GM18907 (cell line): ENCODE results near the gene SIRPA.

Experiments
- ATAC-seq: cut with Tn5 transposase; IDR thresholded peaks from one replicate; pipeline ENCODE4 v1.9.1; 2021; ENCODE audit warnings: mild to moderate bottlenecking, moderate library complexity; ENCODE audit not compliant: unreplicated experiment

Gene SIRPA

DNA sequence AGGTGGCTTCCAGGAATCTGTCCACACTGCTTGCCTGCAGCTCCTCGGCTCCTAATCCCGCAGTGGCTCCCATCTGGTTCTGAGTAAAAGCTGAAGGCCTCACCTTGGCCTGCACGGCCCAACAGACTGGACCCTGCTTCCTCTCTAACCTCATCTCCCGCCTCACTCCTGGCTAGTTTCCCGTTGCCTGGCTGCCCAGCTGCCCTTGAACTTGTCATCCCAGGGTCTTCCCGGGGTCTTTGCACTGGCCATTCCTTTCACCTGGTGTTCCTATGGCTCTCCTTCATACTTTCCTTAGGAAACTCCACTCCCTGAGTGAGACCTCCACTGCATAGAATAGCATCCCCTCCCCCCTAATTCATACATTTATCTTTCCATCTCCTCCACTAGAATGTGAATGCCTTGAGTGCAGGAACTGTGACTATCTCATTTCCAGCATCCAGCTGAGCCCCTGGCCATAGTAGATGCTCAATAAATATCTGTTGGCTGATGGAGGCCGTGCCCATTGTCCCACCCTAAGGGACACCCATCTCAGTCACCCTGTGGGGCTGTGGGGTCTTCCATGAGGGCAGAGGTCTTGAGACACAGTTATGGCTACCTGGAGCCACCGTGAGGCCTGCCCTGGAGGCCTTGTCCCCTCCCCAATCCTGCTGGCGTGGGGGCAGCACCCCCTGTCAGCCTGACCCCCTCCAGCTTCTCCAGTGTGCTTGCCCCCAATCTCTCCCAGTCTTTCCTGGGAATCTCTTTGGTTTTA, 9.1 kb upstream of the SIRPA start:
- no peak for ATAC-seq

GRCh38 chr20:1887321-1887720, 7.9 kb upstream of the SIRPA start:
- no peak for ATAC-seq

- no peak for ATAC-seq
Measured at GRCh38 chr20:1887756-1888155, 7.5 kb upstream of the SIRPA start.

- no peak for ATAC-seq
Measured at GRCh38 chr20:1888796-1889463, 6.3 kb upstream of the SIRPA start.

- no peak for ATAC-seq
Measured at GRCh38 chr20:1890469-1891262, 4.5 kb upstream of the SIRPA start.

- ATAC-seq = no peak
Measured at GRCh38 chr20:1891263-1892118, 3.7 kb upstream of the SIRPA start.

- no peak for ATAC-seq
Measured at GRCh38 chr20:1892119-1892385, 3.2 kb upstream of the SIRPA start.

DNA sequence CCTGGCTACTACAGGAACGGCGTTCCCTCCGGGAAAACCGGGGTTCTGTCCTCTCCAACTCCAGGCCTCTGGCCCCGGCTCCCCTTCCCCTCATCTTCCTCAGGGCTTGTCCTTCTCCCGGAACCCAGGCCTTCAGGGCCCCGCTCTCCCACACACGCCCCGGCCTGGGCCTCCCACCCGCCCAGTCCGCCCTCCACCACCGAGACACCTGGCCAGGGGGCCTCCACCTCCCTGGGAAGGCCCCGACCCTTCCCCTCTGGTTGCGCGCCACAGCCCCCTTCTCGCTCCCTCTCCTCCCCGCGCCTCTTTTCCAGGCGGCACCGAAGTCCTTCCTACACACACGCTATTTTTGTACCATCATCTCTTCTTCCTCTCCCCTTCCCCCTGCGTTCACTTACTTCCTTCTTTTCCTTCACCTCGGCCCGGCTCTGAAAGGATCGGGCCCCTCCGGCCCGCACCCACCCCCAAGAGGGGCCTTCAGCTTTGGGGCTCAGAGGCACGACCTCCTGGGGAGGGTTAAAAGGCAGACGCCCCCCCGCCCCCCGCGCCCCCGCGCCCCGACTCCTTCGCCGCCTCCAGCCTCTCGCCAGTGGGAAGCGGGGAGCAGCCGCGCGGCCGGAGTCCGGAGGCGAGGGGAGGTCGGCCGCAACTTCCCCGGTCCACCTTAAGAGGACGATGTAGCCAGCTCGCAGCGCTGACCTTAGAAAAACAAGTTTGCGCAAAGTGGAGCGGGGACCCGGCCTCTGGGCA, 1.3 kb upstream of the SIRPA start:
- ATAC-seq = no peak

DNA sequence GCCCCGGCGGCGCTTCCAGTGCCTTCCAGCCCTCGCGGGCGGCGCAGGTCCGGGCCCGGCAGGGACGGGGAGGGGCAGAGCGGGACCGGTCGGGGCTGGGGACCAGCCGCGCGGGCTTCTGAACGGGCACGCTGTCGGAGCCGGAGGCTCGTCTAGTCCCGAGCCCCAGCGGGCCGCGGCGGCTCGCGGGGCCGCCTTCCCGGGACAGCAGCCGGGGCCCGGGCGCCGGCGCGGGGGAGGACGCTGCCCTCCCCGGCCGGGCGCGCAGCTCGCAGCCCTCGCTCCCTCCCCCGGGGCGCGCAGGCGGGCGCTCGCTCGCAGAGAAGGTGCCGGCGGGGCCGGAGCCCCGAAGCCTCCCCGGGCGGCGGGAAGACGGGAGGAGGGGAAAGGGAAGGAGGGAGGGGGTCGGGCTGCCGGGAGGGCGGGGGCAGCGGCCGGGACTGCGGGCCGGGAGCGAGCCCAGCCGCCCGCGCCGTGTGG, 696 bp upstream of the SIRPA start:
- ATAC-seq = no peak

- no peak for ATAC-seq
Measured at GRCh38 chr20:1895674-1896483, 672 bp downstream of the SIRPA start.

DNA sequence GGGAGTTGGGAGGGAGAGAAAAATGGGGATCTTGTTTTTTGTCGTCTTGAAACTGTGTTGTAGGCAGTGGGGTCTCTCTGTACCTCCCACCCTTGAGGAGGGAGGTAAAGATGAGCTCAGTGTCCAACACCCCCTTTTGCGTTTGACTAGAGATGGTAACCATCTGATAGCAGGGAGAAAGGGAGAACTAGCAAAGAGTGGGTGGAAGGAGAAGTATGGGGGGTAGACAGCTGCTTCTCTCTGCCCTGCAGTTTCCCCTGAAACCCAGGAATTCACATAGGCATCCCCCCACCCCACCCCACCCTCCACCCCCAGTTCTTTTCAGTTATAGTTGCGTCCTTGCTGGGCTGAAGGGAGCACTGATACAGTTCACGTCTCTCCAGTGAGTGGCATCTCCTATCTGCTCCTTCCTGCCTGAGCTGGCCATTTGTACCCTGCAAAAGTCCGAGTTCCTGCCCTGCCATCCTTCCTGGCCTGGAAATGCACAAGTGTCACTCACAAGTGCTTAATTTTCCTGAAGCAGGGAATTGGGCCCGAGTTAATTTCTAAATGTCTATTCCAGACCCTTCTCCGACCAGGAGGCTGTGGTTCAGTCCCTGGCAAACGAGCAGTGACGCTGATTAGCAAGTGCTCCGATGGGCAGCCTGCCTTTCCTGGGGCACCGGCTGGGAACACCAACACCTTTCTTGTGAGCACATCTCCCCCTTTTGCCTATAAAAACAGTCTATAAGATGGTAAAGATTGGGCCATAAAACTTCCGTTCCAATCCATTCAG, 1.5 kb downstream of the SIRPA start:
- ATAC-seq = no peak

GRCh38 chr20:1897541-1897940, 2.3 kb downstream of the SIRPA start:
- ATAC-seq = no peak

DNA sequence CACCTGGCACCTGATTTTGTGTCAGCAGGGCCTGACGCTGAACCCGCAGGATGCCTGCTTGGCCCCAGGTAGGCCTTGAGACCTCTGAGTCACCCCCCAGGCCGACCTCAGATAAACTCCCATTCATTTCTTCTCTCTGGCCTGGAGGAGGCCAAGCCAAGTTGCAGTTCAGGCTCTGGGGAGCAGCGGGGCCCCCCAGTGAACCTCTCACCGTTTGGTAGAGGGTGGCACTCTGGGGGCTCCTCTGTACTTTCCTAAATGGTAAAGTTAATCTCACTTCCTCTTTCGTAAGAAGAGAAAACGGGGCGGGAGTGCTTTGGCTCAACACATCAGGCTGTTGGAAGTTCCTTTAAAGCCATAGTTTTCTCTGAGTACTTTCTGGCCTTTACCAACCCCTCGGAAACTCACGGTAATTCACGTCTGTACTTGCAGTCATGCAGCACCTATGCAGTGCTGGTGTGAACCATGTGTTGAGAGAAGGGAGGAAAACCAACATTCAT, 2.8 kb downstream of the SIRPA start:
- ATAC-seq = peak; percentile 75

- ATAC-seq = no peak
Measured at GRCh38 chr20:1898482-1899240, 3.5 kb downstream of the SIRPA start.

DNA sequence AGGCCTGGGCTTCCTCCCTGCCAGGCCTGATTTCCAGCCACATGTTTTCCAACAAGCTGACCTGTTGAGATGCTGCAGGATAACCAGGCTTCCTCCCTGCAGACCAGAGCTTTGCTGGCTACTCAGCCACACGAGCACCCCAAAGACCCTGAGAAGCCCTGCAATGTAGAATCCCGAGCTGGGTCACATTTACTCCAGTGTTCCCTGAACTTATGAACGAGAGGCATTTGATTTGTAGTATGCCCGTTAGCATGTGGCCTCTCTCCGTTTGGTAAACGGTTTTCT, 4.0 kb downstream of the SIRPA start:
- ATAC-seq = no peak

DNA sequence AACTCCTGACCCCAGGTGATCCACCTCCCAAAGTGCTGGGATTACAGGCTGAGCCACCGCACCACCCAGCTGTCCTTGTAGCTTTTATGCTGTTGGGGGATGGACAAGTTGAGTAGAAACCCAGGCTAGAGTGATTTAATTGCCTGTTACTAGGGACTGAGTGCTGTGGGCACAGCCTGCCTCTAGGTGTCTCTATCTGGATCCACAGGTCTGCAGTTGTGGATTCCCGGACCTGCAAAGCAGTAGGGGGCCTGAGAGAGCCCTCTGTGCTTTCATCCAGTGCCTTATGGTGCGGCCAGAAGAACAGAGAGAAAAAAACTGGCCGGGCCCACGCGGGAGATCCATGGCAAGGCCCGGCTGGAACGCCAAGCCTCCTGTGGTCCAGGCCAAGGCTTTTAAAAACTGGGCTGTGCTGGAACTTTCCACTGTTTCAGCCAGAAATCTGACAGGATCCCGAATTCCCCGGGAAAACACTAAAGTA, 5.2 kb downstream of the SIRPA start:
- no peak for ATAC-seq

GRCh38 chr20:1901704-1902103, 6.5 kb downstream of the SIRPA start:
- no peak for ATAC-seq

DNA sequence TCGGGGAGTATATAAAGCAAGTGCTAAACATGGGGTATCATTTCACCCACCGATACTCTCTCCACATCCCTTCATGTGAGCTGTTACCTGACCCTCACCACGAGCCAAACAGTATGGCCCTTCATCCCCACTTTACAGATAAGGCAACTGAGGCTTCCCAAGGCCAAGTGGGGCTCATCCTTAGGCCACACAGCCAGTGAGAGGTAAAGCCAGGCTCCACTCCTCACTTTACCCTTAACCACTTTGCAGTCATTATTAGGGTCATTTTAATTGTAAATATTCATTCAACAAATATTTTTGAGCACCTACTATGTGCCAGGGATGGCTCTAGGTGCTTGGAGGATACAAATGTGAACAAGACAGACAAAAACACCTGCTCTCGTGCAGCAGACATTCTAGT, 7.0 kb downstream of the SIRPA start:
- no peak for ATAC-seq
